GM12878 (cell line): ENCODE data around the gene PPP6R1. TPM values are rescaled to one million over a fixed set of nuclear protein-coding genes. Genes with fewer than 3 reads are reported as not detected.

Source experiments
- ATAC-seq: fragments of 200-7000 bp; cut with Tn5 transposase; 3 replicates; pipeline ENCODE4 v1.9.1; 2020; ENCODE audit warnings: mild to moderate bottlenecking, moderate library complexity
- BruUV-seq: library from RNA; stranded (reverse); fragments of 400-500 nt; replicated peaks from 2 replicates; lab custom pipeline; 2021; lab: Mats Ljungman, UMichigan
- CTCF ChIA-PET: fragments of 300-600 bp; sonication (Branson Sonifier 250); formaldehyde crosslinking; extraction: SDS; loops from one replicate; lab custom pipeline; 2021; ENCODE audit warnings: inconsistent platforms; lab: Yijun Ruan, JAX
- POLR2A ChIA-PET: fragments of 350-600 bp; formaldehyde crosslinking; extraction: SDS; loops from one replicate; lab custom pipeline; 2021; ENCODE audit warnings: inconsistent platforms; lab: Charles Lee
- RAD21 ChIA-PET: fragments of 300-600 bp; sonication (Branson Sonifier 250); formaldehyde crosslinking; loops from one replicate; lab custom pipeline; 2023; ENCODE audit warnings: antibody characterized with exemption; ENCODE audit not compliant: unreplicated experiment; lab: Charles Lee
- SMC1A ChIA-PET: fragments of 300-600 bp; sonication (Branson Sonifier 250); formaldehyde crosslinking; loops from one replicate; lab custom pipeline; 2023; ENCODE audit not compliant: unreplicated experiment, uncharacterized antibody; lab: Charles Lee
- DNase-seq: peaks from one replicate; pipeline ENCODE4 v3.0.0-alpha.2; 2011; ENCODE audit warnings: low read depth, low spot score
- FAIRE-seq: peaks from 3 replicates; lab custom pipeline; 2011; peaks lifted over from hg19 to GRCh38; lab: Jason Lieb, UNC
- H2AFZ ChIP-seq: 2 replicates; pipeline ENCODE4 v1.6.0; 2011; ENCODE audit warnings: low read depth, low read length, control low read depth; ENCODE audit not compliant: control insufficient read depth
- H3K27ac ChIP-seq: 2 replicates; pipeline ENCODE4 v1.5.1; 2011; ENCODE audit warnings: control low read depth; ENCODE audit not compliant: control insufficient read depth, insufficient read depth
- H3K27me3 ChIP-seq, 2 experiments: replicated peaks in 1 of 2; 2 replicates each; pipeline versions ENCODE4 v1.6.0 to v1.6.1; 2011; ENCODE audit warnings: low read length in 1 of 2; ENCODE audit not compliant: control insufficient read depth in 2 of 2, insufficient read depth in 2 of 2
- H3K36me3 ChIP-seq, 2 experiments: 2 replicates each; pipeline ENCODE4 v1.5.1; 2011; ENCODE audit warnings: low read length in 1 of 2; ENCODE audit not compliant: control insufficient read depth in 2 of 2, insufficient read depth in 2 of 2
- H3K4me1 ChIP-seq: 2 replicates; pipeline ENCODE4 v1.6.1; 2011; ENCODE audit warnings: mild to moderate bottlenecking, low read length, moderate library complexity, mixed read lengths; ENCODE audit not compliant: control insufficient read depth, insufficient read depth
- H3K4me2 ChIP-seq: 2 replicates; pipeline ENCODE4 v1.6.0; 2011; ENCODE audit warnings: control low read depth; ENCODE audit not compliant: control insufficient read depth, insufficient read depth
- H3K4me3 ChIP-seq: fragments of 200-600 bp; sonication (generic); 2 replicates; pipeline ENCODE4 v1.5.1; 2016
- H3K79me2 ChIP-seq: 2 replicates; pipeline ENCODE4 v1.6.0; 2011; ENCODE audit warnings: low read length; ENCODE audit not compliant: control insufficient read depth, insufficient read depth
- H3K9ac ChIP-seq: 2 replicates; pipeline ENCODE4 v1.8.0; 2011; ENCODE audit warnings: low read length, control low read depth, mixed read lengths; ENCODE audit not compliant: control insufficient read depth, insufficient read depth
- H3K9me3 ChIP-seq: replicated peaks from 3 replicates; pipeline ENCODE4 v1.5.1; 2011; ENCODE audit warnings: mild to moderate bottlenecking, low read length; ENCODE audit not compliant: control insufficient read depth, insufficient read depth
- H4K20me1 ChIP-seq: 2 replicates; pipeline ENCODE4 v1.6.0; 2011; ENCODE audit not compliant: control insufficient read depth, insufficient read depth
- EED ChIP-seq: sonication (generic); IDR thresholded peaks from 2 replicates; pipeline ENCODE4 v1.6.1; 2016; ENCODE audit warnings: antibody characterized with exemption, low read depth
- NRF1 ChIP-seq: conservative IDR thresholded peaks from 2 replicates; pipeline ENCODE4 v1.6.1; 2011; ENCODE audit warnings: mild to moderate bottlenecking, low read depth, low read length, improper control_type of control experiment
- SP1 ChIP-seq: IDR thresholded peaks from one replicate; pipeline ENCODE4 v1.6.1; 2011; ENCODE audit warnings: low read depth, low read length
- TCF7 ChIP-seq: IDR thresholded peaks from 2 replicates; pipeline ENCODE4 v1.6.1; 2014; ENCODE audit warnings: antibody characterized with exemption, borderline replicate concordance
- ZNF24 ChIP-seq: fragments of 450-650 bp; IDR thresholded peaks from 2 replicates; pipeline ENCODE4 v1.6.1; 2017; ENCODE audit warnings: antibody characterized with exemption, mild to moderate bottlenecking
- WGBS: methylation state at CpG from one replicate; pipeline ENCODE4 v1.1.6; 2016; ENCODE audit warnings: low lambda C conversion rate; ENCODE audit not compliant: insufficient replicate concordance, insufficient coverage; ENCODE audit errors: missing lambda C conversion rate; 5-methylcytosine and 5-hydroxymethylcytosine counted together
- in situ Hi-C: fragments of 300-500 bp; cut with MboI; formaldehyde crosslinking; loops from 9 replicates; pipeline ENCODE4 v1.14.3; 2018; ENCODE audit warnings: mixed read lengths
- intact Hi-C: fragments of 100-400 bp; cut with micrococcal nuclease; formaldehyde crosslinking; loops from one replicate; pipeline ENCODE4 v1.14.2; 2022; ENCODE audit not compliant: unreplicated experiment
- polyA plus RNA-seq, 11 experiments: library from polyadenylated mRNA; depleted of rRNA in 4 of 11; unstranded in 6 of 11; stranded (reverse) in 5 of 11; fragments of >200 nt; fragmentation: Nextera tagmentation in 4 of 11; fragmentation: Illumina TruSeq in 1 of 11; extraction: Ambion mirVana in 4 of 11; extraction: Trizol in 1 of 11; gene quantifications; 1 replicate in 1 of 11; 2 replicates in 10 of 11; pipeline versions ENCODE4 v1.2.1 to v1.2.3, GENCODE V29; 2011 to 2016; ENCODE audit warnings: inconsistent platforms in 2 of 11, missing spikeins in 2 of 11, low read depth in 1 of 11
- total RNA-seq, 4 experiments: library from RNA; depleted of rRNA in 3 of 4; stranded (reverse); fragments of >200 nt in 3 of 4; fragmentation: Illumina TruSeq in 1 of 4; extraction: Trizol in 1 of 4; gene quantifications; 2 replicates each; pipeline versions ENCODE4 v1.2.1 to v1.2.3, GENCODE V29; 2013 to 2021
- TF ChIP-seq, protein P1 (sequence below): fragments of 450-650 bp; IDR thresholded peaks from 2 replicates; pipeline ENCODE4 v1.6.1; 2016; ENCODE audit warnings: mild to moderate bottlenecking

PPP6R1 gene
- total and polyA plus RNA-seq, 10 of the 15 experiments (the other 5 are each of a cell fraction or from before 2014, with no cell fraction given), result 0.80 to 173 (median 63.7) TPM

DNA sequence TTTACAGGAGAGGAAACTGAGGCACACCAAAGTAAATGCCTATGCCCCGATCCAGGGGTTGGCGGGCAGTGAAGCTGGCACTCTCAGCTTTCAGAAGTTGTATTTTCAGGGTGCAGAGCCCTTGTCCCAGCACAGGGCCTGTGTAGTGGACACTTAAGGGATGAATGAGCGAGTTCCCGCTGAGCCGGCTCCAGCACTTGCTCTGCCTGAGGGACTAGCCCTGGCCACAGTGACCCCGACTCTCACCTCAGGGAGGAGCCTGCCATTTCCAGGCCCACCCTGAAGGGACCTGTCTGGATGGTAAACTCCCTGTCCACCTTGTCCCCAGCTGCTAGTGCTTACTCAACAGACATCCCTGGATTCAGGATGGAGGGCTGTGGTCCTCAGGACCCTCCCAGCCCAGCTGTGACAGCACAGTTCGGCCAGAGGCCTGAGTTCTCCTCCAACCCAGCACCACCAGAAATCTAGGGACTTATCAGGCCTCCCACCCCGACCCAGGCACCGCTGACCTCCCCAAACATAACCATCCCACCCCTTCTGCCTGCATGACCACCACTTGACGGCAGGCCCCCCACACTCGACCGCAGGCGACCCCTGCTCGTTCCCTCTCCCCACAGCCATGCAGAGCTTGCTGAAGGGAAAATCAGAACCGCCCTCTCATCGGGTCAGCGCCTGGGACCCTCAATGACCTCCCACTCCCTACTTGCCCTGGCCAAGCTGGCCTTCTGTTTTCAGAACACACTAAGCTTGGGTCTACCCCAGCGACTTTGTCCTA, 8.4 kb downstream of the PPP6R1 start:
- DNase-seq, result no peak
- Histone ChIP-seq H3K9ac (no peak overlapping the region), H4K20me1 (peaks cover 3% of the 10 kb centered on the region; the same call in 1 of the 2 replicates), H3K4me1 (peaks cover 22% of the 10 kb centered on the region), H3K4me2 (peak overlapping the region; percentile 79), H2AFZ (no peak overlapping the region), H3K79me2 (peaks cover 76% of the 10 kb centered on the region), H3K27ac (peak overlapping the region; percentile 70), H3K9me3 (no peaks in the 10 kb centered on the region), H3K4me3 (no peak overlapping the region), H3K27me3 (no peaks in the 10 kb centered on the region), H3K36me3 (peaks cover 10 to 37% of the 10 kb centered on the region in 2 experiments)
- POLR2A ChIA-PET, result interaction anchor here (1.1 to 1.2 kb wide), 2 partner anchors 9 to 10 kb away, joined by 3 to 4 read pairs; no protein-coding TSS in a partner anchor
- intact Hi-C loops, result loop anchor here (10.0 kb wide), 1 partner anchor 134 kb away; the partner anchor contains the start of genes RPL28 and TMEM238
- no peak for TF ChIP-seq EED
- TF ChIP-seq NRF1, result no peak
- TF ChIP-seq TCF7, result no peak
- TF ChIP-seq, protein P1, sequence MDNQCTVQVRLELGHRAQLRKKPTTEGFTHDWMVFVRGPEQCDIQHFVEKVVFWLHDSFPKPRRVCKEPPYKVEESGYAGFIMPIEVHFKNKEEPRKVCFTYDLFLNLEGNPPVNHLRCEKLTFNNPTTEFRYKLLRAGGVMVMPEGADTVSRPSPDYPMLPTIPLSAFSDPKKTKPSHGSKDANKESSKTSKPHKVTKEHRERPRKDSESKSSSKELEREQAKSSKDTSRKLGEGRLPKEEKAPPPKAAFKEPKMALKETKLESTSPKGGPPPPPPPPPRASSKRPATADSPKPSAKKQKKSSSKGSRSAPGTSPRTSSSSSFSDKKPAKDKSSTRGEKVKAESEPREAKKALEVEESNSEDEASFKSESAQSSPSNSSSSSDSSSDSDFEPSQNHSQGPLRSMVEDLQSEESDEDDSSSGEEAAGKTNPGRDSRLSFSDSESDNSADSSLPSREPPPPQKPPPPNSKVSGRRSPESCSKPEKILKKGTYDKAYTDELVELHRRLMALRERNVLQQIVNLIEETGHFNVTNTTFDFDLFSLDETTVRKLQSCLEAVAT, result no peak
- no peak for TF ChIP-seq SP1
- TF ChIP-seq ZNF24, result no peak
- in situ Hi-C loops, result no loop called here
- no TSS peak for BruUV-seq
- CTCF ChIA-PET, result interaction anchor here (0.6 kb wide), 1 partner anchor 90 kb away, joined by 3 read pairs; no protein-coding TSS in a partner anchor
- SMC1A ChIA-PET, result interaction anchor here (0.5 to 0.9 kb wide), 2 partner anchors 89 to 134 kb away, joined by 3 to 4 read pairs; partner anchors contain the start of gene KMT5C
- 93% methylated on average over 18 of the region's 18 CpGs for whole genome bisulfite sequencing
- ATAC-seq, result no peak
- FAIRE-seq, result no peak
- RAD21 ChIA-PET, result interaction anchor here (1.5 kb wide), 1 partner anchor 9 kb away, joined by 5 read pairs; the partner anchor contains the start of gene PPP6R1
